Astrocyte (in vitro differentiated cells and primary cell): ENCODE data around the gene MARVELD3.
"Not testable (repeated sequence)": the region's sequence is repeated elsewhere in the genome, so short reads cannot be mapped to it uniquely, and the experiment has no call there.

Experiments used
- CTCF ChIP-seq: IDR thresholded peaks from 2 replicates; pipeline ENCODE4 v1.5.1; 2011; ENCODE audit warnings: low read depth, mild to moderate bottlenecking, inconsistent platforms, low read length, moderate library complexity; ENCODE audit not compliant: insufficient read depth
- EZH2 ChIP-seq: IDR thresholded peaks from 2 replicates; pipeline ENCODE4 v1.6.1; 2012; ENCODE audit warnings: mild to moderate bottlenecking, low read length, inconsistent platforms; ENCODE audit not compliant: insufficient read depth

GRCh38 chr16:71614956-71615355 is 11.0 kb upstream of the MARVELD3 start:
- TF ChIP-seq CTCF, EZH2: not testable (repeated sequence)
